MG63 (cell line): Measurements from ENCODE around the gene TRIM39. TPM values are rescaled to one million over a fixed set of nuclear protein-coding genes. Genes with fewer than 3 reads are reported as not detected.

Experiments
- total RNA-seq: library from RNA; depleted of rRNA; stranded (reverse); fragments of >200 nt; shearing (Covaris generic); gene quantifications from 2 replicates; pipeline ENCODE4 v1.2.3, GENCODE V29; 2014; ENCODE audit warnings: low replicate concordance; rRNA removed

TRIM39 gene
- total RNA-seq, 1 experiment from 2014 or later, result 9.3 TPM

Other genes starting within 250 kb of the TRIM39 start
- gene TRIM31, start 213.8 kb upstream of the TRIM39 start, total RNA-seq, result not detected in 2 replicates
- not detected in 2 replicates for gene TRIM40, start 190.8 kb upstream of the TRIM39 start, total RNA-seq
- not detected in 2 replicates for gene TRIM10, start 165.7 kb upstream of the TRIM39 start, total RNA-seq
- gene TRIM15, start 163.4 kb upstream of the TRIM39 start, total RNA-seq, result not detected in 2 replicates
- gene TRIM26, start 113.5 kb upstream of the TRIM39 start, total RNA-seq, result 44.3 and 60.7 TPM in 2 replicates
- 41.8 and 52.0 TPM in 2 replicates for gene RPP21, start 18.2 kb downstream of the TRIM39 start, total RNA-seq
- gene HLA-E, start 162.6 kb downstream of the TRIM39 start, total RNA-seq, result 25.6 and 28.9 TPM in 2 replicates
- gene GNL1, start 229.6 kb downstream of the TRIM39 start, total RNA-seq, result 27.3 and 33.6 TPM in 2 replicates
- gene PRR3, start 230.4 kb downstream of the TRIM39 start, total RNA-seq, result 0.64 and 1.2 TPM in 2 replicates
- gene ABCF1, start 244.5 kb downstream of the TRIM39 start, total RNA-seq, result 19.4 and 26.1 TPM in 2 replicates